Measurements from ENCODE around the gene SPATA6L.

The SPATA6L gene

DNA sequence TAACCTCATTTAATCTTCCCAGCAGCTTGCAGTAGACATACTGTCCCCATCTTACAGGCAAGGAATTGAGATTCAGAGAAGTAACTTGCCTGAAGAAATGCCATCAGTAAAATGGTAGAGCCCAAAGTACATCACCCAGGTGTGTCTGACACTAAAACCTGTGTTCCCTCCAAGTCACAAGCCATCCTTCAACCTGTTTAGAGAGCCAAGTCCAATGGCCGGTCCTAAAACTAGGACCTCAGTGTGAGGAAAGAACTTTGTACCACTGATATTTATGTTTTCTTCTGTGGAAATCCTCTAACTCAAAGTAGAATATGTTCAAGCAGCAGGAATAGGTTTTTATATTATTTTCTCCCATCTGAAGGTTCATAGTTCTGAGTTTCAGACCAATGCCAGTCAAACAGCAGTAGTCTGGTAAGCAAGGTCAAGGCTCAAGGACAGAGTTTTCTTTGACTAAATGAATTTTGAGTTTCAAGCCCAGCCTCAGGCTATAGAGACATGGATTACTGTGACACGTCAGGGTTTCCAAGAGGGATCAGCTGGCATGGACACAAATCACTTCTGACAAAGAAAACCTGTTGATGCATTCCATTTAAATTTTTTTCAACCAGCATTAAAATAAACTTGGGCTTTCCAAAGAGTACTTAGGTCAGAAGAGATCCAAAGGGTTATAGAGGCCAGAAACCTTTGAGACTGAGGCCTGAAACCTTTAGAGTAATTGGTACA, 85.1 kb downstream of the SPATA6L start:
- DNase-seq: no peak

- no peak for DNase-seq
These were observed 87.3 kb downstream of the SPATA6L start for GRCh38 chr9:4579001-4579400.

- DNase-seq: no peak
These were observed 89.8 kb downstream of the SPATA6L start for GRCh38 chr9:4576448-4576847.

- no peak for DNase-seq
These were observed 90.3 kb downstream of the SPATA6L start for GRCh38 chr9:4575997-4576396.

- no peak for DNase-seq
These were observed 91.5 kb downstream of the SPATA6L start for GRCh38 chr9:4574657-4575243.

DNA sequence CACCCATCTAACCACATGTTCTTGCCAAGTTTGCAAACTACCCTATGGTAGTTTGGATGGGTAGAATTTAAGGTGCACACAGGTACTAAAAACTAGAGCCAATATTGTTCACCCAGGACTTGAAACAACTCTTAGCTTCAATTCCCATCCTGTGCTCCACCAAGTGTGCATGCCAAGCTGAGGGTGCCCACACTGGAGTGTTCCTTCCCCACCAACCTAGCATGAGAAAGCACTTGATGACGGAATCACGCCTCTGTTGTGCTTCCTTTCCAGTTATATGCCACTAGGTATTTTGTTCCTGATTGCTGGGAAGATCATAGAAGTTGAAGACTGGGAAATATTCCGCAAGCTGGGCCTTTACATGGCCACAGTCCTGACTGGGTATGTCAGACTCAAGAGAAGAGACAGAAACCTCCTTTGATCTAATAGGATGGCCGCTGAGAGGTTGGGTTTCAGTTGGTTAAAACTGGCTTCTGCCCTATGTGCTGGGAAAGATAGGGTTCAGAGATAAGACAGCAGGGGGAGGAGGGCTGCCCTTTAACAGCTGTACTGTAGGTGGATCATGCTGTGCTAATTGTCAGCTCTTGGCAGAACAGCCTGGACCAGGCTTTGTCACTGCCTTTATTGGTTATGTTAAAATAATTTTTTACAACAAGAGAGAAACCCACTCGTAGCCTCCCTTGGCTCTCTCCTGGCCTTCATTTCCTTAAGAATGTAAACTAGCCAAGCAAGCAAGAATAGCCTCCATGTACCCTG, 92.5 kb downstream of the SPATA6L start:
- DNase-seq: no peak

DNA sequence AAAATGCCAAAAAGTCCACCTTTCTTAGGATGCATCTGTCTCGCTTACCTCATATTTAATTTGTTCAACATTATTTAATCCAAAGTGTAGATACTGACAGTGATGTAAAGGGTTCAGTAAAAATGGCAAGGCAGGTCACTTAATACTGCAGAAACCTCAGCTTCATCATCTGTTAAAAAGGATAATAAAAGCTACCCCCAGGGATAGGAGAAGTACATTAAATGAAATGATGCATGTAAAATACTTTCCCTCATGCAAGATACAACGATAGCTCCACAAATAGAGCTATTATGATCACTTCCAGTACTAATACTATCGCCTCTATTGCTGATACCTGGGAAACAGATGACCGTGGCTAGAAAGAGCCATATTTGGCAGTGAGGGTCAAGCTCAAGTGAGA, 93.1 kb downstream of the SPATA6L start:
- no peak for DNase-seq

- no peak for DNase-seq
These were observed 94.0 kb downstream of the SPATA6L start for GRCh38 chr9:4572184-4572826.

DNA sequence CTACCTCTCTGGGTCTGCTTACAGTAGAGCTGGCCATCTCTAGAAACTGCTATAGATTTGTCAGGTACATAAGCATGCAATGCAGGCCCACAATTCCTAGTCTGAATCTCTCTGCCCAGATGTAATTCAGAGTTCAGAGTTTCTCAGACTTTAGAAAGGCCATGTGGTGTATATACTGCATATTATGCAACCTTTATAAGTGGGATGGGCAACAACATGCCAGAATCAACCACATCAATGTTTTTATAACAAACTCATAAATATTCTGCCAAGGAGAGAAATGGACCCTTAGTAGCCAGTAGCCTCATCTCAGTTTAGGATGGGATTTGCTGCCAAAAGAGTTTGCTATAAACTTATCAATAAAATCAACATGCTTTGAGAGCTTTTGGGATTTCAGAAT, 97.2 kb downstream of the SPATA6L start:
- DNase-seq: no peak

DNA sequence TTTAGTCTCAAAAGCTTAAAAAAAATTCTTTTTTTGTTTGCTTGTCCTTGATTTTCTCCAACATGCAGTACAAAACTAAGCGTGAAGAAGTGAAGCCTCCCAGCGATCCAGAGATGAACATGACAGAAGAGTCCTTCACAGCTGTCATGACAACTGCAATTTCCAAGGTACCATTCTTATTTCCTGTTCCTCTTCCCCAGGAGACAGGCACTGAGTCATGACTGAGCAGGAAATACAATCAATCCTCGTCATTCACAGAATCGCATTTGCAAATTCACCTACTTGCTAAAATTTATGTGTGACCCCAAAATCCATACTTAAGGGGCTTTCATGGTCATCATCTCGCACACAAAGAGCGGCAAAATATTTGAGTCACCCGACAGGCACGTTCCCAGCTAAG, 98.7 kb downstream of the SPATA6L start:
- DNase-seq: no peak

GRCh38 chr9:4566806-4567205, 99.5 kb downstream of the SPATA6L start:
- no peak for DNase-seq

DNA sequence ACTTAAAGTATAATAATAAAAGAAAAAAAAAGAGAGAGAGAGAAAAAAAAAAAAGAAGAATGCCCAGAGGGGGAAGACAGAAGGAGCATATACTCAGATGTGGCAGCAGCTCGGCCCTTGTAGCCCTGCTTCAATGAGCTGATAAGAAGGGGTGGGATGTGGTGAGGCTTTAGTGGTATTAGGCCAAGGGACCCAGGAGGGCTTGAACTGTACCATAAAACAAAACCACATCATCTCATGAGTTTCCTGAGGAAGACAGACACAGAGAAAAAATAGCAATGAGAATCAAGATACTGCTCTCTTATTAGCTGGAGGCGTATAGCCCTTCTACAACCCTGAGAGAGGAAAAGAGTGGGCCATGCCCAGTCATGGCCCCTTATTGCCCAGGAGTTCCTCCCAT, 103.2 kb downstream of the SPATA6L start:
- DNase-seq: no peak

- DNase-seq: no peak
These were observed 106.8 kb downstream of the SPATA6L start for GRCh38 chr9:4559261-4560182.

DNA sequence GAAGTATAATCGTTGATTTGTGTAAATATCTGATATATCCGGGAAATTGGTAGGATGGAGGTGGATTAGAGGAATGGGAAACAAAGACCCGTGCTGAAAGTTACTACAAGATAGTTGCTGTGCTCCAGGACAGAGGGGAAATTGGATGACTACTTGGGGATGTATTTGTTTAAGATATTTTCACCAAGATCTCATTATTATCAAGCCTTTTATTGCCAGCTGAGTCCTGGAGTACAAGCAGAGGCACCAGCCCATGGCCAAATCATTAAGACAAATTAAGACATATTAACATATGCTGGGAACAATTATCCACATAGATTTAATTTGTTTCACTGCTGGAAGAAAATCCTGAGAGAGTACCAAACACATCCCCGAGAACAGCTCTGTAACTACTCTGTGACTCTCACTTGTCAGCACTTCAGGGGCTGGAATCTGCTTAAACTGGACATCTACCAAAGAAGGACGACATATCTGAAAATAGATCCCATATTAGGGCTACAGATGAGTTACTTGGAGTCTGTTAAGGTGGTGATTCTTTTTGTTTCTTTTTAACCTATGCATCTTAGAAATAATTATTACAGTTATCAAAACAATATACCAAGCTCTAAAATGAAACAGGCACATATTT, 107.8 kb downstream of the SPATA6L start:
- no peak for DNase-seq

DNA sequence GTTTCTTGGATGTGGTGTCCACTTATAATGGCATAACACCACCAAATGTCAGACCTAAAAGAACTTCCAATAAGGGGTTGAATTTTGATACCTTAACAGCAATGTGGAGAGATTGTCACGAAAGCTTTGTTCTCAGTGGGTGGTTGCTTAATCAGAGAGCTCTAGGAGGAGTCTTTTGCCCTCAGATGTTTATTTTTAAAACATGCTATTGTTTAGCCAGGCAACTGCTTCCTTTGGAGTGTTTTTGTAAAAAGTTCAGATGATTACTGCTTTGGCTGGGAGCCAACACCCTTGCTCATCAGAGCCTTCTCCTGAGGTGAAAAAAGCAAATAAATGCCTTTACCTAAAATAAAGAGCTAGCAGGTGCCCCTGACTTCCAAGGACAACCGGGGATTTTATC, 111.0 kb downstream of the SPATA6L start:
- no peak for DNase-seq

DNA sequence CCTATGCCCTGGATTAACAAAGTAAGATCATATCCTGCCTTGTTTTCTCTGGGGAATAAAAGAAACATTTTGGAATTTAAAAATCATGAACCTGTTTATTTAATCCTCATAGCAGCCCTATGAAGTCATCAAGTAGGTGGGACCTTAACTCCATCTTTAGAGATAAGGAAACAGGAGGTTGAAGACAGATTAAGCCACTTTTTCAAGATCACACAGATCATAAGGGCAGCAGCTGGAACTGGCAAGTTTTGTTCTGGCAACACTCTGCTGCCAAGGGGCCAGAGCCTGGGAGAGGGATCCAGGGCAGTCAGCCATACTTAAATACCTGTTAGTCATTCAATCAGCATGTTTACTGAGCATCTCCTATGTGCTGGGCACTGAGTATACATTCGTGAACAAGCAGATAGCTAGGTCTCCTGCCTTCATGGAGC, 112.3 kb downstream of the SPATA6L start:
- no peak for DNase-seq

DNA sequence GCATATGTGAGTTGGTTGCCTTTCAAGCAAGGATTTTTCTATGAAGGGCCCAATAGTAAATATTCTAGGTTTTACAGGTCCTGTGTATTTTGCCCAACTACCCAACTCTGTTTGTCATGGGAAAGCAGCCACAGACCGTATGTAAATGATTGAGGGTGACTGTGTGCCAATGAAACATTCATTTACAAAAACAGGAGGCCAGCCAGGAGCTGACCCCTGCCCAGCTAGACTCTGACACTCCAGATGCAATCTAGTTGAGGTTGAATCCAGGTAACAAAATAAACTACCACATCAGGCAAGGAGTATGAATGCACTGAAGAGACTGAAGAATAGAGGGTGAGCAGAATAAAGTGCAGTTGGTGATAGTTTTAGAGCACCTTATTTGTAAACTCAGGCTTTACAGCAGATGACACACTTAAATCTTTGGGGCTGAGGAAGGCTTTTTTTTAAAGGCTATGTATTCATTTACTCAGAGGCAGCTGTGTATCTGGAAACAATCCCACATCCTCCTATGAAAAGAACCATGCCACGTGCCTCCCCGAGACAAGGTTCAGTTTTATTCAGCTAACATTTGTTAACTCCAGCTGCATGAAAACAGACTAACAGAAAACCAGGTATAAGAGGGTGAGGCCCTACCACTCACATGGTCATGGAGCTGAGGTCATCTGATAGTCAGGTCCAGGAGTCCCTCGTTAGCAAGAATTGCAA, 115.3 kb downstream of the SPATA6L start:
- no peak for DNase-seq

DNA sequence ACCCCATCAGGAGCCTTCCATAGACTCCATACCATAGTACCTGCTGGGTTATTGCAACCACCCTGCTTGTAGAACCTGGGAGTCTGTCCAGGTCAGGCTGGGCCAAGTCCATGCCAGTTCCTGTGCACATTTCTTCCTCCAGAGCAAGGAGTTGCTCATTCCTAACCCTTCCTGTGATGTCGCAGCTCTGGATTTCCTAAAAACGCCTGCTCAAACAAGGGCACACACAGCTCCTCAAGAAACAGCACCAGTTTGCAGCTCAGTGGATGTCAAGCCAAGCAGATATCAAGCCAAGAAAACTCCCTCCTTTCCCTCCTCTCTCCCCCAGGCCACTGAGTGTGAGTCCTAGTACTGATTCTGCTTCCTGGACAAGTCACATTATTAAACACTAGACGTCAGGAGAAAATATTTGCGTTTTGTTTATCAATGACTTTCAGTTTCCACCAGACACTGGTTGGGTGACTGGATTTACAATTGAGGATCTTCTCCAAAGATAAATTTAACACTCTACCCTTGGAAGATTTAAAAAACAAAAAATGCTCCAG, 116.5 kb downstream of the SPATA6L start:
- no peak for DNase-seq

DNA sequence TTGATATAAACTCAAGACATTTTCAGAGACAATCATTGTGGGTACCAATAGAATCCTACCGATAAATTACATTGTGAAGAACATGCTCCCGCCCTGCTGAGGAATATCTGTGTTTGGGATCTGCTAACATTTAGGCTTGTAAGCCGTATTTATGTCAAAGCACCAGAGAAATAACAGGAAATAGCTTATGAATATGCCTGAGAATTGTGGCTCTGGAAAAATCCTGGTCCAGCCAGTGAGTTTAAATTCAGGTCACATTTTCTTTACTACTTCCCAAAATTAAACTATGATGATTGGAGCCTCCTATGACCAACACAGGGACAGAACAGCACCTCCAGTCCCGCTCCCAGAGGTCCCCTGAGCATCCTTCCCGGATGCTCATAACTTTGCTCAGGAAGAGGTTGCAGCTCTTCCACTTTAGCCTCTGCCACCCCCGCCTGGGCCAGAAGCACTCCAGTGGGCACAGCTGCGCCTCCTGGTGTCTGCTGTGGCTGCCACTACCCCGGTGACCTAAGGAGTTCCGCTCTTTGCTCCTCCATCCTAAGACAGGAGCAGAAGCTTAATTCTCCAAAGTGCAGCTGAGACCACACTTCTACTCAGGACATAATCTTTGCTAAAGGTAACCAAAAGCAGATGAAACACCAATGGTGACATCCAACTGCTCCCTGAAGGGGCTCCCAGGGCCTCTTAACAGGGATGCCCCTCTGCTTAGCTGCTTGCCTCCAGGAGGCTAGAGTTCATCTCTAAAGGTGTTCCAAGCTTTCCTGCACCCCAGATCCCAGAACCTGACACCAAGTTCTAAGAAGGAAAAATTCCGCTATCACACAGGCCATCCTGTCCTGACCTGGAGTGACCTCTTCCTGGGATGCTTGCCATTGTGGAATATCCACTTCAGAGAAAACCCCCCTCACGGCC, 117.2 kb downstream of the SPATA6L start:
- no peak for DNase-seq

Data from GOT3 (cell line).